IMR-90 (cell line): ENCODE measurements around the gene CNST. TPM values are rescaled to one million over a fixed set of nuclear protein-coding genes. Genes with fewer than 3 reads are reported as not detected.

Experiments
- ATAC-seq: fragments of 200-7000 bp; cut with Tn5 transposase; 2 replicates; pipeline ENCODE4 v1.9.1; 2020; ENCODE audit warnings: low read depth, mild to moderate bottlenecking, moderate library complexity
- BruUV-seq: library from RNA; stranded (reverse); fragments of 400-500 nt; replicated peaks from 2 replicates; lab custom pipeline; 2021; lab: Mats Ljungman, UMichigan
- CTCF ChIA-PET: fragments of 300-600 bp; formaldehyde crosslinking; extraction: SDS; loops from one replicate; lab custom pipeline; 2021; ENCODE audit warnings: antibody characterized with exemption; lab: Yijun Ruan, JAX
- POLR2A ChIA-PET: fragments of 300-600 bp; sonication (Branson Sonifier 250); formaldehyde crosslinking; loops from one replicate; lab custom pipeline; 2022; ENCODE audit warnings: antibody characterized with exemption; ENCODE audit not compliant: unreplicated experiment; lab: Charles Lee
- DNase-seq: peaks from one replicate; pipeline ENCODE4 v3.0.0; 2013
- H2AFZ ChIP-seq: replicated peaks from 2 replicates; pipeline ENCODE3; 2013; ENCODE audit warnings: low read length, mild to moderate bottlenecking; ENCODE audit not compliant: poor library complexity
- H2AK5ac ChIP-seq: 2 replicates; pipeline ENCODE4 v1.6.1; 2013; ENCODE audit warnings: low read depth, low read length, inconsistent platforms
- H2AK9ac ChIP-seq: replicated peaks from 2 replicates; pipeline ENCODE3; 2013; ENCODE audit warnings: mild to moderate bottlenecking, low read depth, low read length, moderate library complexity; ENCODE audit not compliant: poor library complexity
- H2BK120ac ChIP-seq: 2 replicates; pipeline ENCODE4 v1.6.1; 2013; ENCODE audit warnings: low read depth, low read length, inconsistent platforms
- H2BK15ac ChIP-seq: 3 replicates; pipeline ENCODE4 v1.6.1; 2013; ENCODE audit warnings: low read depth, low read length, inconsistent platforms
- H2BK20ac ChIP-seq: 2 replicates; pipeline ENCODE4 v1.6.1; 2013; ENCODE audit warnings: low read depth, mild to moderate bottlenecking, inconsistent platforms, low read length, moderate library complexity
- H2BK5ac ChIP-seq: 2 replicates; pipeline ENCODE4 v1.6.1; 2013; ENCODE audit warnings: mild to moderate bottlenecking, low read depth, low read length, inconsistent platforms; ENCODE audit not compliant: poor library complexity, severe bottlenecking
- H3K14ac ChIP-seq: replicated peaks from 2 replicates; pipeline ENCODE4 v1.6.1; 2013; ENCODE audit warnings: low read depth, low read length, inconsistent platforms
- H3K18ac ChIP-seq: 2 replicates; pipeline ENCODE4 v1.6.1; 2013; ENCODE audit warnings: low read depth, low read length, control low read depth
- H3K23ac ChIP-seq: 2 replicates; pipeline ENCODE4 v1.6.1; 2013; ENCODE audit warnings: low read depth, low read length, inconsistent platforms
- H3K27ac ChIP-seq: 2 replicates; pipeline ENCODE4 v1.5.1; 2013; ENCODE audit warnings: mild to moderate bottlenecking, control low read depth, low read length; ENCODE audit not compliant: insufficient read depth
- H3K27me3 ChIP-seq: 2 replicates; pipeline ENCODE4 v1.6.1; 2013; ENCODE audit warnings: low read length; ENCODE audit not compliant: control insufficient read depth, insufficient read depth
- H3K36me3 ChIP-seq: 2 replicates; pipeline ENCODE4 v1.6.1; 2013; ENCODE audit warnings: low read length, mixed read lengths; ENCODE audit not compliant: control insufficient read depth, insufficient read depth
- H3K4ac ChIP-seq: 2 replicates; pipeline ENCODE4 v1.6.1; 2013; ENCODE audit warnings: low read depth, low read length, inconsistent platforms
- H3K4me1 ChIP-seq: 2 replicates; pipeline ENCODE4 v1.6.1; 2013; ENCODE audit warnings: low read length, mixed read lengths; ENCODE audit not compliant: control insufficient read depth, insufficient read depth
- H3K4me2 ChIP-seq: 2 replicates; pipeline ENCODE4 v1.6.1; 2013; ENCODE audit warnings: low read depth, mild to moderate bottlenecking, control low read depth, low read length, moderate library complexity
- H3K4me3 ChIP-seq: 2 replicates; pipeline ENCODE4 v1.5.1; 2013; ENCODE audit warnings: low read depth, mild to moderate bottlenecking, control low read depth, low read length, moderate library complexity; ENCODE audit not compliant: insufficient read depth
- H3K56ac ChIP-seq: 2 replicates; pipeline ENCODE4 v1.6.1; 2013; ENCODE audit warnings: low read length, inconsistent platforms; ENCODE audit not compliant: insufficient read depth; ENCODE audit errors: extremely low read depth
- H3K79me1 ChIP-seq, 2 experiments: 2 replicates each; pipeline ENCODE4 v1.6.1; 2013; ENCODE audit warnings: low read length in 2 of 2, inconsistent platforms in 1 of 2, low read depth in 1 of 2
- H3K9ac ChIP-seq: 2 replicates; pipeline ENCODE4 v1.6.1; 2013; ENCODE audit warnings: low read depth, low read length, control low read depth
- H3K9me1 ChIP-seq: 2 replicates; pipeline ENCODE4 v1.6.1; 2013; ENCODE audit warnings: low read length, inconsistent platforms; ENCODE audit not compliant: insufficient read depth
- H3K9me3 ChIP-seq: 2 replicates; pipeline ENCODE4 v1.6.1; 2013; ENCODE audit warnings: low read length; ENCODE audit not compliant: control insufficient read depth, insufficient read depth
- H4K20me1 ChIP-seq: 2 replicates; pipeline ENCODE4 v1.6.1; 2013; ENCODE audit warnings: low read length, inconsistent platforms; ENCODE audit not compliant: insufficient read depth
- H4K5ac ChIP-seq: 2 replicates; pipeline ENCODE4 v1.6.1; 2013; ENCODE audit warnings: mild to moderate bottlenecking, low read depth, low read length, control low read depth
- H4K8ac ChIP-seq, 2 experiments: 2 replicates each; pipeline ENCODE4 v1.6.1; 2013; ENCODE audit warnings: low read depth in 2 of 2, low read length in 2 of 2, control low read depth in 1 of 2, inconsistent platforms in 1 of 2
- H4K91ac ChIP-seq: 2 replicates; pipeline ENCODE4 v1.6.1; 2013; ENCODE audit warnings: low read depth, low read length, inconsistent platforms; ENCODE audit not compliant: insufficient read depth
- BHLHE40 ChIP-seq: fragments of 150-350 bp; IDR thresholded peaks from 2 replicates; pipeline ENCODE4 v1.6.1; 2016; ENCODE audit warnings: mild to moderate bottlenecking, low read depth, low read length
- CHD1 ChIP-seq: IDR thresholded peaks from 2 replicates; pipeline ENCODE4 v1.6.1; 2012; ENCODE audit warnings: low read depth, low read length, improper control_type of control experiment
- RAD21 ChIP-seq: IDR thresholded peaks from 2 replicates; pipeline ENCODE4 v1.6.1; 2012; ENCODE audit warnings: low read length, improper control_type of control experiment
- WGBS, 2 experiments: methylation state at CpG; one replicate each; pipeline versions ENCODE4 v1.1.5 to v1.1.7; 2013; ENCODE audit warnings: missing lambda C conversion rate in 2 of 2; ENCODE audit not compliant: insufficient read length in 1 of 2; ENCODE audit errors: extremely low coverage in 2 of 2; 5-methylcytosine and 5-hydroxymethylcytosine counted together
- dilution Hi-C: fragments of 300-500 bp; cut with HindIII; formaldehyde crosslinking; loops from one replicate; pipeline ENCODE4 v1.14.3; 2018; ENCODE audit warnings: low sequenced_read_pairs; ENCODE audit not compliant: unreplicated experiment
- in situ Hi-C: fragments of 300-500 bp; cut with MboI; formaldehyde crosslinking; loops from 3 replicates; pipeline ENCODE4 v1.14.3; 2019; ENCODE audit warnings: low sequenced_read_pairs, inconsistent platforms, mixed read lengths
- intact Hi-C: fragments of 100-400 bp; cut with micrococcal nuclease; formaldehyde crosslinking; loops from 2 replicates; pipeline ENCODE4 v1.10.0; 2022
- polyA plus RNA-seq, 3 experiments: library from polyadenylated mRNA; depleted of rRNA; stranded (reverse); fragments of >200 nt; gene quantifications; 2 replicates each; pipeline ENCODE4 v1.2.3, GENCODE V29; 2012; ENCODE audit warnings: low replicate concordance in 1 of 3
- total RNA-seq: library from RNA; depleted of rRNA; stranded (reverse); fragments of >200 nt; gene quantifications from 2 replicates; pipeline ENCODE4 v1.2.3, GENCODE V29; 2012
- TF ChIP-seq, protein P1 (sequence below): fragments of 150-350 bp; IDR thresholded peaks from 2 replicates; pipeline ENCODE4 v1.6.1; 2017; ENCODE audit warnings: mild to moderate bottlenecking, antibody characterized with exemption, low read length, low read depth
- TF ChIP-seq, protein P2 (sequence below): conservative IDR thresholded peaks from 2 replicates; pipeline ENCODE4 v1.5.1; 2012; ENCODE audit warnings: mild to moderate bottlenecking, low read depth, low read length, improper control_type of control experiment

CNST gene
- total and polyA plus RNA-seq, 2 of the 4 experiments (the other 2 are of a cell fraction) = 15.4 to 25.5 TPM

DNA sequence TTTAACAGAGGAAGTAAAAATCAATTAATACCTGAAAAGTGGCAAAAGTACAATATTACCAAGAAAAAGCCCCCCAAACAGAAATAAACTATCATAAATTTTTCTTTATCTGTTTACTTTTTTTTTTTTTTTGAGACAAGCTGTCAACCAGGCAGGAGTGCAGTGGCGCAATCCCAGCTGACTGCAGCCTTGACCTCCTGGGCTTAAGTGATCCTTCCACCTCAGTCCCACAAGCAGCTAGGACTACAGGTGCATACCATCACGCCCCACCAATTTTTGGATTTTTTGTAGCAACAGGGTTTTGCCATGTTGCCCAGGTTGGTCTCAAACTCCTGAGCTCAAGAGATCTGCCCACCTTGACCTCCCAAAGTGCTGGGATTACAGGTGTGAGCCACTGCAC is 8.2 kb upstream of the CNST start:
- dilution Hi-C loops (no loop called here), intact Hi-C loops (no loop called here), in situ Hi-C loops (no loop called here)
- Histone ChIP-seq H3K9ac (no peak overlapping the region), H2AK9ac (no peak overlapping the region), H4K8ac (no peak overlapping the region), H2BK15ac (no peak overlapping the region), H3K27me3 (no peaks in the 10 kb centered on the region), H2BK5ac (no peak overlapping the region), H2AK5ac (no peak overlapping the region), H2BK120ac (no peak overlapping the region), H3K4me1 (no peaks in the 10 kb centered on the region), H3K9me3 (no peaks in the 10 kb centered on the region), H3K36me3 (peaks cover 31% of the 10 kb centered on the region), H3K18ac (no peak overlapping the region), H3K56ac (no peak overlapping the region), H2AFZ (no peak overlapping the region), H2BK20ac (no peak overlapping the region), H3K4me2 (no peak overlapping the region), H4K91ac (no peak overlapping the region), H3K79me1 (peaks cover 21 to 28% of the 10 kb centered on the region in 2 experiments), H3K27ac (no peak overlapping the region), H3K4me3 (no peak overlapping the region), H4K5ac (no peak overlapping the region), H3K14ac (no peak overlapping the region), H3K9me1 (no peaks in the 10 kb centered on the region), H3K4ac (no peak overlapping the region), H4K20me1 (no peaks in the 10 kb centered on the region), H3K23ac (no peak overlapping the region)
- TF ChIP-seq RAD21 = no peak
- TF ChIP-seq CHD1 = no peak
- TF ChIP-seq, protein P1, sequence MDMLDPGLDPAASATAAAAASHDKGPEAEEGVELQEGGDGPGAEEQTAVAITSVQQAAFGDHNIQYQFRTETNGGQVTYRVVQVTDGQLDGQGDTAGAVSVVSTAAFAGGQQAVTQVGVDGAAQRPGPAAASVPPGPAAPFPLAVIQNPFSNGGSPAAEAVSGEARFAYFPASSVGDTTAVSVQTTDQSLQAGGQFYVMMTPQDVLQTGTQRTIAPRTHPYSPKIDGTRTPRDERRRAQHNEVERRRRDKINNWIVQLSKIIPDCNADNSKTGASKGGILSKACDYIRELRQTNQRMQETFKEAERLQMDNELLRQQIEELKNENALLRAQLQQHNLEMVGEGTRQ = no peak
- TF ChIP-seq, protein P2, sequence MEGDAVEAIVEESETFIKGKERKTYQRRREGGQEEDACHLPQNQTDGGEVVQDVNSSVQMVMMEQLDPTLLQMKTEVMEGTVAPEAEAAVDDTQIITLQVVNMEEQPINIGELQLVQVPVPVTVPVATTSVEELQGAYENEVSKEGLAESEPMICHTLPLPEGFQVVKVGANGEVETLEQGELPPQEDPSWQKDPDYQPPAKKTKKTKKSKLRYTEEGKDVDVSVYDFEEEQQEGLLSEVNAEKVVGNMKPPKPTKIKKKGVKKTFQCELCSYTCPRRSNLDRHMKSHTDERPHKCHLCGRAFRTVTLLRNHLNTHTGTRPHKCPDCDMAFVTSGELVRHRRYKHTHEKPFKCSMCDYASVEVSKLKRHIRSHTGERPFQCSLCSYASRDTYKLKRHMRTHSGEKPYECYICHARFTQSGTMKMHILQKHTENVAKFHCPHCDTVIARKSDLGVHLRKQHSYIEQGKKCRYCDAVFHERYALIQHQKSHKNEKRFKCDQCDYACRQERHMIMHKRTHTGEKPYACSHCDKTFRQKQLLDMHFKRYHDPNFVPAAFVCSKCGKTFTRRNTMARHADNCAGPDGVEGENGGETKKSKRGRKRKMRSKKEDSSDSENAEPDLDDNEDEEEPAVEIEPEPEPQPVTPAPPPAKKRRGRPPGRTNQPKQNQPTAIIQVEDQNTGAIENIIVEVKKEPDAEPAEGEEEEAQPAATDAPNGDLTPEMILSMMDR = no peak
- TF ChIP-seq BHLHE40 = no peak
- WGBS, 2 experiments = no CpG with 5 or more reads among the region's 2 CpGs
- ChIA-PET POLR2A (no interaction called here), CTCF (no interaction called here)
- no peak for DNase-seq
- BruUV-seq = no TSS peak
- ATAC-seq = no peak
